Liver (tissue), 9 donors: Measurements from ENCODE around the gene PTPN4. TPM values are rescaled to one million over a fixed set of nuclear protein-coding genes. Genes with fewer than 3 reads are reported as not detected.
A peak's percentile ranks its signal among the peaks of the same experiment; 100 is the strongest.

Source experiments
- DNase-seq: peaks from one replicate; pipeline ENCODE4 v3.0.0-alpha.2; 2017; ENCODE audit warnings: low spot score
- H3K27ac ChIP-seq, 2 donors: one replicate each; pipeline ENCODE4 v1.7.0; 2013; ENCODE audit warnings: inconsistent platforms in 2 of 2, low read length in 2 of 2, control low read depth in 1 of 2, low read depth in 1 of 2, mild to moderate bottlenecking in 1 of 2
- H3K27me3 ChIP-seq, 4 donors: one replicate each; pipeline versions ENCODE4 v1.6.1 to v1.7.0; 2013; ENCODE audit warnings: low read length in 3 of 4, inconsistent platforms in 1 of 4, mild to moderate bottlenecking in 1 of 4, moderate library complexity in 1 of 4; ENCODE audit not compliant: control insufficient read depth in 4 of 4, insufficient read depth in 4 of 4
- H3K36me3 ChIP-seq, 4 donors: one replicate each; pipeline versions ENCODE4 v1.6.1 to v1.7.0; 2013; ENCODE audit warnings: low read length in 3 of 4, mild to moderate bottlenecking in 3 of 4, low read depth in 1 of 4, moderate library complexity in 1 of 4; ENCODE audit not compliant: control insufficient read depth in 4 of 4, insufficient read depth in 3 of 4
- H3K4me1 ChIP-seq, 4 donors: one replicate each; pipeline versions ENCODE4 v1.6.1 to v1.7.0; 2013; ENCODE audit warnings: low read length in 3 of 4, mild to moderate bottlenecking in 3 of 4, moderate library complexity in 1 of 4; ENCODE audit not compliant: control insufficient read depth in 4 of 4, insufficient read depth in 4 of 4
- H3K4me3 ChIP-seq, 3 donors: one replicate each; pipeline versions ENCODE4 v1.6.1 to v1.7.0; 2013; ENCODE audit warnings: low read length in 3 of 3, control low read depth in 1 of 3, low read depth in 1 of 3, mild to moderate bottlenecking in 1 of 3
- H3K9ac ChIP-seq, 2 donors: one replicate each; pipeline ENCODE4 v1.7.0; 2013; ENCODE audit warnings: low read length in 2 of 2, mild to moderate bottlenecking in 2 of 2, moderate library complexity in 2 of 2, control low read depth in 1 of 2, low read depth in 1 of 2
- H3K9me3 ChIP-seq, 4 donors: one replicate each; pipeline versions ENCODE4 v1.6.1 to v1.7.0; 2013; ENCODE audit warnings: low read length in 3 of 4; ENCODE audit not compliant: control insufficient read depth in 4 of 4
- ATF3 ChIP-seq: IDR thresholded peaks from 2 replicates; pipeline ENCODE4 v1.6.1; 2016; ENCODE audit warnings: antibody characterized with exemption
- CTCF ChIP-seq: fragments of 150-350 bp; IDR thresholded peaks from 2 replicates; pipeline ENCODE4 v1.5.1; 2017; ENCODE audit warnings: improper control_type of control experiment, low read depth, low read length; ENCODE audit not compliant: missing input control
- EGR1 ChIP-seq, 2 donors: IDR thresholded peaks; 2 replicates each; pipeline ENCODE4 v1.6.1; 2016 to 2018; ENCODE audit warnings: antibody characterized with exemption in 2 of 2, low read depth in 2 of 2
- FOXA1 ChIP-seq: IDR thresholded peaks from 2 replicates; pipeline ENCODE4 v1.6.1; 2016; ENCODE audit warnings: antibody characterized with exemption
- FOXA2 ChIP-seq: IDR thresholded peaks from 2 replicates; pipeline ENCODE4 v1.6.1; 2016; ENCODE audit warnings: antibody characterized with exemption
- GABPA ChIP-seq, 2 donors: IDR thresholded peaks in 1 of 2; conservative IDR thresholded peaks in 1 of 2; 2 replicates each; pipeline ENCODE4 v1.6.1; 2016; ENCODE audit warnings: antibody characterized with exemption in 2 of 2, mild to moderate bottlenecking in 1 of 2, moderate library complexity in 1 of 2
- HNF4A ChIP-seq, 2 donors: conservative IDR thresholded peaks; 2 replicates each; pipeline ENCODE4 v1.6.1; 2016; ENCODE audit warnings: antibody characterized with exemption in 2 of 2, mild to moderate bottlenecking in 2 of 2
- HNF4G ChIP-seq: IDR thresholded peaks from 2 replicates; pipeline ENCODE4 v1.6.1; 2016; ENCODE audit warnings: antibody characterized with exemption
- JUND ChIP-seq, 2 donors: IDR thresholded peaks; 2 replicates each; pipeline ENCODE4 v1.6.1; 2016; ENCODE audit warnings: antibody characterized with exemption in 2 of 2
- NR2F2 ChIP-seq: IDR thresholded peaks from 2 replicates; pipeline ENCODE4 v1.6.1; 2016; ENCODE audit warnings: antibody characterized with exemption
- RAD21 ChIP-seq, 2 donors: IDR thresholded peaks; 2 replicates each; pipeline ENCODE4 v1.6.1; 2016; ENCODE audit warnings: antibody characterized with exemption in 2 of 2, mild to moderate bottlenecking in 2 of 2
- RXRA ChIP-seq, 2 donors: IDR thresholded peaks; 2 replicates each; pipeline ENCODE4 v1.6.1; 2017 to 2018; ENCODE audit warnings: antibody characterized with exemption in 2 of 2, mild to moderate bottlenecking in 1 of 2
- SP1 ChIP-seq: IDR thresholded peaks from 2 replicates; pipeline ENCODE4 v1.6.1; 2018; ENCODE audit warnings: antibody characterized with exemption, mild to moderate bottlenecking
- TAF1 ChIP-seq: conservative IDR thresholded peaks from 2 replicates; pipeline ENCODE4 v1.6.1; 2016; ENCODE audit warnings: antibody characterized with exemption, mild to moderate bottlenecking
- YY1 ChIP-seq: IDR thresholded peaks from 2 replicates; pipeline ENCODE4 v1.6.1; 2016; ENCODE audit warnings: antibody characterized with exemption, mild to moderate bottlenecking
- WGBS: extraction: QIAGEN DNeasy Blood & Tissue Kit; methylation state at CpG from one replicate; pipeline ENCODE4 v1.1.7; 2013; 5-methylcytosine and 5-hydroxymethylcytosine counted together
- polyA plus RNA-seq, 2 donors: library from polyadenylated mRNA; stranded (reverse) in 1 of 2; unstranded in 1 of 2; fragments of 200-250 nt in 1 of 2; fragments of >200 nt in 1 of 2; fragmentation: Nextera tagmentation in 1 of 2; extraction: Ambion mirVana in 1 of 2; gene quantifications; one replicate each; pipeline versions ENCODE4 v1.2.1 to v1.2.3, GENCODE V29; 2013 to 2015
- total RNA-seq, 2 donors: library from RNA; depleted of rRNA; stranded (reverse); fragments of >200 nt; gene quantifications; one replicate each; pipeline ENCODE4 v1.2.3, GENCODE V29; 2014
- TF ChIP-seq, protein P1 (sequence below): IDR thresholded peaks from 2 replicates; pipeline ENCODE4 v1.6.1; 2016; ENCODE audit warnings: antibody characterized with exemption
- TF ChIP-seq, protein P2 (sequence below): IDR thresholded peaks from 2 replicates; pipeline ENCODE4 v1.6.1; 2016; ENCODE audit warnings: antibody characterized with exemption
- donor health status: healthy.
- donor health status: healthy.
- donor health status: healthy.
- donor health status: healthy.
- donor health status: healthy.

The PTPN4 gene
- total and polyA plus RNA-seq, 4 donors = 4.2 to 34.6 (median 9.5) TPM

DNA sequence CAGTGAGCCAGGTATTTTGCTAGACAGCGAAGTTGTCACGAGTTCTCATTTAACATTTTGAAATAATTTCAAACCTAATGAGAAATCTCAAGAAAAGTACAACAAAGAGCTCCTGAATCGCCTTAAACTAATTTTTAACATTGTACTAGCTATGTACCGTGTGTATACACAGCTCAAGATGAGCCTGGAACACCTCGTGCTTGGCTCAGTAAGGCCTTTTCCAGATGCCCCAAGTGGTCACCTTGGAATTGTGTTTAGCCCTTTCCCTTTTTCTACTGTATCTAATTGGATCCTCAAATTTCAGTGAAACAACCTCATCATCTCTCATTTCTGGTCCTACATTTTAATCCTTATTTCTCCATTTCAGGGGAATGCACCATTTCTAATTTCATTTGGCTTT, 7.2 kb downstream of the PTPN4 start:
- H3K27me3 ChIP-seq = no peaks in the 10 kb centered on the region
- no peak overlapping the region for H3K9ac ChIP-seq
- no peak overlapping the region for H3K4me3 ChIP-seq
- TF ChIP-seq ATF3 (no peak), YY1 (no peak), RXRA (IDR thresholded peaks at IDR 0.05) (no peak), TAF1 (no peak), NR2F2 (no peak), FOXA2 (no peak), RAD21 (IDR thresholded peaks at IDR 0.05) (no peak), FOXA1 (no peak)
- H3K27ac ChIP-seq = no peak overlapping the region
- H3K36me3 ChIP-seq = no peaks in the 10 kb centered on the region
- H3K9me3 ChIP-seq = no peaks in the 10 kb centered on the region
- DNase-seq = no peak
- H3K4me1 ChIP-seq = peaks cover 7 to 44% (median 31%) of the 10 kb centered on the region in 4 donors
- 93% methylated on average over 5 of the region's 5 CpGs for WGBS

GRCh38 chr2:119768742-119769141, 9.0 kb downstream of the PTPN4 start:
- H3K27me3 ChIP-seq = no peaks in the 10 kb centered on the region
- DNase-seq = no peak
- H3K4me3 ChIP-seq = no peak overlapping the region
- no peak overlapping the region for H3K9ac ChIP-seq
- peaks cover 7 to 32% (median 24%) of the 10 kb centered on the region in 4 donors for H3K4me1 ChIP-seq
- no peaks in the 10 kb centered on the region for H3K36me3 ChIP-seq
- WGBS = 28% methylated on average over 1 of the region's 1 CpG
- peak overlapping the region; percentile 1 to 52 for H3K27ac ChIP-seq
- H3K9me3 ChIP-seq = no peaks in the 10 kb centered on the region
- TF ChIP-seq HNF4A (conservative IDR thresholded peaks at IDR 0.05) (no peak), SP1 (no peak), FOXA2 (peak; percentile 78), YY1 (no peak), CTCF (no peak), GABPA (IDR thresholded peaks at IDR 0.05 in 1 of 2, conservative IDR thresholded peaks at IDR 0.05 in 1 of 2) (no peak)
- TF ChIP-seq, protein P1, sequence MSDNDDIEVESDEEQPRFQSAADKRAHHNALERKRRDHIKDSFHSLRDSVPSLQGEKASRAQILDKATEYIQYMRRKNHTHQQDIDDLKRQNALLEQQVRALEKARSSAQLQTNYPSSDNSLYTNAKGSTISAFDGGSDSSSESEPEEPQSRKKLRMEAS = no peak

DNA sequence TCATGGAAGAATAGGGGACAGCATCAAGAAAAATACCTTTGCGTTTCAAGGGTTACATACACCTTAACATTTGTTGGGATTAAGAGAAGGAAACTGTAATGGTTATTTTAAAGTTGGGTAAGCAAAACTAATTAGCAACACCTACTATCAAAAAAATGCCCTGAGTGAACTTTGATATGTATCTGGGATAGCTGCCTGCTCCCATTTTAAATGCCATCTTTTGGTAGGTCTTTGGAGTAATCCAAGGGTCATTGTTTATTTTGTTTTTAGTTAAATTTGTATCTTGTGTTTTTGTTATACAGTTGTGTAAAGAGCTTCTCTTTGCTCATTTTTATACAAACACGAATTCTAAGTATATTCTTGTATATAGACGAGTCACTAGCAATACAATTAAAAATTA, 9.9 kb downstream of the PTPN4 start:
- Histone ChIP-seq H3K9ac (no peak overlapping the region), H3K4me3 (no peak overlapping the region), H3K36me3 (no peaks in the 10 kb centered on the region), H3K27me3 (no peaks in the 10 kb centered on the region), H3K4me1 (peaks cover 7 to 31% (median 24%) of the 10 kb centered on the region in 4 donors), H3K9me3 (no peaks in the 10 kb centered on the region), H3K27ac (no peak overlapping the region)
- WGBS = 58% methylated on average over 3 of the region's 3 CpGs
- no peak for DNase-seq
- TF ChIP-seq, protein P1 = no peak
- TF ChIP-seq YY1 (peak; percentile 70), GABPA (IDR thresholded peaks at IDR 0.05 in 1 of 2, conservative IDR thresholded peaks at IDR 0.05 in 1 of 2) (no peak), JUND (IDR thresholded peaks at IDR 0.05) (no peak), TAF1 (no peak), EGR1 (IDR thresholded peaks at IDR 0.05; ENCODE audit: low read depth in 2 of 2) (no peak), FOXA2 (no peak), RAD21 (IDR thresholded peaks at IDR 0.05) (no peak), SP1 (peak; percentile 14), ATF3 (no peak), NR2F2 (no peak), HNF4G (peak; percentile 14), RXRA (IDR thresholded peaks at IDR 0.05) (peak in 1 of 2 donors; percentile 42), CTCF (no peak), FOXA1 (no peak)
- TF ChIP-seq, protein P2, sequence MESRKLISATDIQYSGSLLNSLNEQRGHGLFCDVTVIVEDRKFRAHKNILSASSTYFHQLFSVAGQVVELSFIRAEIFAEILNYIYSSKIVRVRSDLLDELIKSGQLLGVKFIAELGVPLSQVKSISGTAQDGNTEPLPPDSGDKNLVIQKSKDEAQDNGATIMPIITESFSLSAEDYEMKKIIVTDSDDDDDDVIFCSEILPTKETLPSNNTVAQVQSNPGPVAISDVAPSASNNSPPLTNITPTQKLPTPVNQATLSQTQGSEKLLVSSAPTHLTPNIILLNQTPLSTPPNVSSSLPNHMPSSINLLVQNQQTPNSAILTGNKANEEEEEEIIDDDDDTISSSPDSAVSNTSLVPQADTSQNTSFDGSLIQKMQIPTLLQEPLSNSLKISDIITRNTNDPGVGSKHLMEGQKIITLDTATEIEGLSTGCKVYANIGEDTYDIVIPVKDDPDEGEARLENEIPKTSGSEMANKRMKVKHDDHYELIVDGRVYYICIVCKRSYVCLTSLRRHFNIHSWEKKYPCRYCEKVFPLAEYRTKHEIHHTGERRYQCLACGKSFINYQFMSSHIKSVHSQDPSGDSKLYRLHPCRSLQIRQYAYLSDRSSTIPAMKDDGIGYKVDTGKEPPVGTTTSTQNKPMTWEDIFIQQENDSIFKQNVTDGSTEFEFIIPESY = no peak
